Measurements from ENCODE around the gene CHRDL1.

The CHRDL1 gene

DNA sequence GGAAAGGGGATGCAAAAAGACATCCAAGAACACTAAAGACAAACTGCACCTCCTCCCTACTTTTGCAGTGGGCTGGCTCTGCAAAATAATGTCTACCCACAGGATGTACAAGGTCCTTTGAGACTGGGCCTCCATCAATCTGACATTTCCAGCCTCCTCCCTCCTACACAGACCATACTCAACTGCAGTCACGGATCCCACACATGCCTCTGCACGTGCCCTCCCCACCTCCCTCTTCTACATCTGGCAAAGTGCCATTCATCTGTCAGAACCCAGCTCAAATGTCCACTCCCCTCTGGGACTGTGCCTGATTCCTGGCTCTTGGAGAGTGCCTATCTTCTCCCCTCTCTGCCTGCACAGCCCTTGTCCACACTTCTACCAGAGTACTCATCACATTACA, 50.3 kb downstream of the CHRDL1 start:
- DNase-seq (ENCODE audit: low read depth in 2 of 2, low spot score in 1 of 2) = no peak

DNA sequence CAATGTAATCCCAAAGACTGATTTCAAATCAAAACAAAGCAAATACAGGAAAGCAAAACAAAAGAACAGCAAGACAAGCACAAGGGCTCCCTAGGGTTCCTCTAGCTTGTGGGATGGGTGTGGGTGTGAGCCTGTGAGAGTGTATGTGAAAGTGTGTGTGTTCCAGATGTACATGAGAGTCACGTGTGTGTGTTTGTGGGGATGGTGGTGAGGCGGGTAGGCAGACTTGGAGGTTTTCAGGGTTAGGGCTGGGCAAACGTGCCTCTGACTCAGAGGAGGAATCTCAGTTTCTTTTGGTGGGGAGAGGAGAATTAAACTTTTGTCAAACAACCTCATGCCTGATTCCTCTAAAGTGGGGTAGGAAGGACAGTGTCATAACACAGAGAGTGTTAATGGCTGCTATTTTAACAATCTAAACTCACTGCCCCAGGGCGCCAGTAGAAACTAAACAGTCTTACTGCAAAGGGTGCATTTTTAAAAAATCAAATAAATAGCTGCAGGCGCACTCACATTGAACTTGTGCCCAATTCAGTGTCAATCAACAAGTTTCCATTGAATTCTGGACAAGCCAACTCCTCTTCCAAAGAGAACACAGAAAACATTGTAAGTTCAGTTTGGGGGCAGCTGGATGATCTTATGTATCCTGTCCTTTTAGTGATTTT, 51.8 kb downstream of the CHRDL1 start:
- DNase-seq (ENCODE audit: low read depth in 2 of 2, low spot score in 1 of 2) = no peak

DNA sequence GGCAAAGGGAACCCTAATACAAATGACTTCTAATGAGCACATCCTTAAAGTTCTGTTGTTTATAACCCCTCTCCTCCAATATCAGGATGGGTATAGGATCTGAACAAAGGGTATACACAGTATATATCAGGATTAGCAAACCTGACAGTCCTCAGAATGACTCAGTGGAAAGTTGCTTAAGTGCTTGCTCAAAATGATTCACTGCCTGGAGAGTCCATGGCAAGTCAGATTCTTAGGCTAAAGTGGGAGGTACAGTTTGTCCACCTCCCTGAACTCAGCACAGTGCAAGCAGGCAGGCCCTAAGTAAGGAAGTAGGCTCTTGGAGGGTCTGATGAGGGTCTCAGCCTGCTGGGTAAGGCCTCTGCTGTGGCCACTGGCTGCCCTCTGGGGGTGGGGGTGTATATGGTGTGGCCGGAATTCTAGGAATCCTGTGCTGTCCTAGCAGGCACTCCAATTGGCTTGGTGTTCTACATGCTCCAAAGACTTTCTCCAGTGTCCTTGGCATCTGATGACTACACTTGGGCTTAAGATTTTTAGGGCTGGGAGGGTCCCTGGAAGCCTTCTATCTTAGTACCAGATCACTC, 54.3 kb downstream of the CHRDL1 start:
- no peak for DNase-seq (ENCODE audit: low read depth in 2 of 2, low spot score in 1 of 2)

DNA sequence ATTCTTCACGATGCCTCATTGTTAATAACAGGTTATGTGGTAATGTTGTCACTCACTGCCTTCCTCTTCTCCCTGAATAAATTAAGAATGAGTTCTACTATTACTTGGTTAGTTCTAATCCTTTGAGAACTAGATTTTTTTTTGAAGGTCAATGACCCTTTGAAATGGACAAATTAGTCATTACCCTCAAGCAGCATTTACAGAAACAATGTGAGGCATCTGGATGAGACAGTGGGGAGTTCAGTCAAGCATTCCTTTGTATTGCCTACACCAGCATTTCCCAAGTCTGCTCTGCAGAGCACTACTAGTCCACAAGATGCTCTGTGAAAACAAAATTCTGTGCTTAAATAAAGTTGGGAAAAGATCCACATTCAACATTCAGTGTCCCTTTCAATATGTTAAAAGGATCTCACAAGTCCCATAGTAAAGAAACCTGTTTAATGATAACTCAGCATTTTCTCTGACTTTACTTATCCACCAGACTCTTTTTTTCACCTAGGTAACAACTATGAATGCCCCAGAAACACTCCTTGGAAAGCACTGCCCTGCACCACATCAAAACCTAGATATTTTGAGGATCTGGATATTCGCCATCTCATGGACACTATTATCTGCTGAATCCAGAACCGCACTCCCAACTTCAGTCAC, 60.6 kb downstream of the CHRDL1 start:
- DNase-seq (ENCODE audit: low read depth in 2 of 2, low spot score in 1 of 2) = no peak

DNA sequence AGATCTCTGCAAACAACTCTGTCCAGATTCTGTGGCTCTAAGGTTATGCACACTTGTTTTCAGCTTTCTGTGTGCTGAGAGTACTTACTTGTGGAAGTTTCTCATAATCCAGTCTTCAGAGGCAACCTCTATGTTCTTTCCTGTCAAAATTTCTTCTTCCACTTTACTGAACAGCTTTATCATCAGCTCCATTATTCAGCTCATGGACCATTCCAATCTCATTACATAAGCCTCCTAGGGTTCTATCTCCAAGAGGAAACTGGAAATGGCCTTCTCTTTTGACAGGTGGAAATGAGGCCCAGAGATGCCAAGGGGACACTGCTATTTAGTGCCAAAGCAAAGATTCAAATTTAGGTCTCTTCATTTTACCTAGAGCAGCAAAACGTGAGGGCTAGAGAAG, 61.3 kb downstream of the CHRDL1 start:
- DNase-seq (ENCODE audit: low read depth in 2 of 2, low spot score in 1 of 2) = no peak

DNA sequence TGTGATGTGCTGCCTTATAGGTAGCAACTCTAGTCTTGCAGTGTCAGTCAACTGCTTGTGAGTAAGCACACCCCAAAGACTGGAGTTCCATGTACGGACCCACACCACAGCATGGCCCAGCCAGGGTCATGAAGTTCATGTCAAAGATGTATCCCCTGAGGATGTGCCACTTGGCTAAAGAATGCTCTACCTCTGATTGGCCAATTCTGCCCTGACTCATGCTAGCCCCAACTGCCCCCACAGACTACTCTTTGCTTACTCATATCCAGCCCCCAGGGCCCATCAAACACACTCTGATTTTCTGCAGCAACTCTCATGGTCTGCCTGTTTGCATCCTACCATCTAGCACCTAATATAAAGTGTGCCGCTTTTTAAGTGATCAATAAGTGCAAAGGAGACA, 62.5 kb downstream of the CHRDL1 start:
- no peak for DNase-seq (ENCODE audit: low read depth in 2 of 2, low spot score in 1 of 2)

DNA sequence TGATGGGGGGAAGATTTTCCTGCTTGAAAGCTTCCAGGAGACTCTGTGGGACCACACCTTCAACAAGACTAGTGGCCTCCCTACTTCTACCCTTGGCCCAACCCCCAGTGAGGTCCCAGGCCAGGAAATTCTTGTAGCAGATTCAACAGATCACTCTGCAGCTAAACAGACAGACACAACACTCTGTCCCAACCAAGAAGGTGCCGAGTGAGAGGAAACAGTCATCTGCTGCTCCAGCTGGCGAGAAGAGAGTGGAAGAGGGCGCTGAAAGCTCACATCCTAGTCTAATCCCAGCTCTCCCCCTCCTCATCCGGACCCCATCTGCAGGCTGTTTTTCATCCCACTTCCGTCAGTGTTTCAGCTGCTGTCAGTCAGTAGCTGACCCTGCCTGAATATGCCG, 63.4 kb downstream of the CHRDL1 start:
- no peak for DNase-seq (ENCODE audit: low read depth in 2 of 2, low spot score in 1 of 2)

DNA sequence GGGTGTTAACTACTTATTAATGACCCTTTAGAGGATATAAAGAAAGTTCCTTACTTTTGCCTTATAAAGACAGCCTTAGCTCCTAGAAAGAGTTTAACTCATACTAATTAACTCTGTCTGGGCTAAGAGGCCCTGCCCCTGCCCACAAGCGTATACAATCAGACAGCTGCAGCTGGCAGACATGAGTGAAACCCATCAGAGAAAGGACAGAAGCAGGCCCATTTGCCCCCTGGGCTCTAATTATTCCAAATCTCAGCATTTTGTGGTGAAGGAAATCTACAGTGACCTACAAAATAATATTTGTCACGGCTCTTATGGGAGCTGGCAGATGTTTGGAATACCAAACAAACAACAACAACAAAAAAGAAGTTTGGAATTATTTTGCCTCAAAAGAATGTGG, 71.8 kb downstream of the CHRDL1 start:
- DNase-seq (ENCODE audit: low read depth in 2 of 2, low spot score in 1 of 2) = no peak

DNA sequence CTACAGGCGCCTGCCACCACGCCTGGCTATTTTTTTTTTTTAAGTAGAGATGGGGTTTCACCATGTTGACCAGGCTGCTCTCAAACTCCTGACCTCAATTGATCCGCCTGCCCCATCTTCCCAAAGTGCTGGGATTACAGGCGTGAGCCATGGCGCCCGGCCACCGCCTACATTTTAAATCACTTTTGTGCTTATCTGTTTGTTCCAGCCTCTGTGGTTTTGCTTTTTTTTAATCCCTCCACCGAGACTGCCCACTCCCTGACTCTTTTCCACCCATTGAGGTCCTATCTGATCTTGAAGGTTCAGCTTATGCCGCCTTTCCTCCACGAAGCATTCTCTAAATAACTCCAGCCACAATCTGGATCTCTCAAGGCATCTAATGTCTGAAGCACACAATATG, 73.5 kb downstream of the CHRDL1 start:
- no peak for DNase-seq (ENCODE audit: low read depth in 2 of 2, low spot score in 1 of 2)

DNA sequence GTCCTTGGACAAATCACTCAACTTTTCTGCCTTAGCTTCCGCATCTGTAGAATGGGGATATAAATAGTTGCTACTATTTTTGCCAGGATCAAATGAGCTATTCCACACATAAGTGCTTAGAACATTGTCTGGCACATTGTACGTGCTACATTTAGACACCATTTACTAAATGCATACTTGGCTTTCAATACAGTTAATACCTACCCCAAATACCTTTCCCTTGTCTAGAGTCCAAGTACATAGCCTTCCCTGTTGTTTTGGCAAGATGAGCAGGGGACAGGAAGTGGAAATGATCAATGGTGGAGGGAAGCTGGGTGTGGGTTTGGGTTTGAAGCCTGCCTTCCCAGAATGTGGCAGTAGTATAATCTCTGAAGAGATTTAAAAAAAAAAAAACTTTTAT, 82.0 kb downstream of the CHRDL1 start:
- no peak for DNase-seq (ENCODE audit: low read depth in 2 of 2, low spot score in 1 of 2)

DNA sequence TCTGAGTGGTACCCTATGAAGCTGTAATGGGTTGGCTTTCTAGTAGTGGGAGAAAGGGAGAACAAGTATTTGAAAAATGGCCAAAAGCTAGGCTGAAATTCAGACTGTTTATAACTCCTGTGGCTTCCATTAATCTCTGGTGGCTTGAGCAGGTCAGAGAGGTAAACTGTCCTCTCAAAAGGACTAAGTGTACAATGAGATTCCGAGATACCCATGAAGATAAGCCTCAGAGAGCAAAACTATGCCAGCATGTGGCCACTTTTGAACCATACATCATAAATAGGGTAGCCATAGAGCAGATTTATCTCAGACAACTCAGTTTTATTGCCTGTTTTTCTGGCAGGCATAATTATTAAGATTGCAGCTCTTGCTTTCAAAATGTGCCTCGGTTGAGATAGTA, 89.2 kb downstream of the CHRDL1 start:
- no peak for DNase-seq (ENCODE audit: low read depth in 2 of 2, low spot score in 1 of 2)

DNA sequence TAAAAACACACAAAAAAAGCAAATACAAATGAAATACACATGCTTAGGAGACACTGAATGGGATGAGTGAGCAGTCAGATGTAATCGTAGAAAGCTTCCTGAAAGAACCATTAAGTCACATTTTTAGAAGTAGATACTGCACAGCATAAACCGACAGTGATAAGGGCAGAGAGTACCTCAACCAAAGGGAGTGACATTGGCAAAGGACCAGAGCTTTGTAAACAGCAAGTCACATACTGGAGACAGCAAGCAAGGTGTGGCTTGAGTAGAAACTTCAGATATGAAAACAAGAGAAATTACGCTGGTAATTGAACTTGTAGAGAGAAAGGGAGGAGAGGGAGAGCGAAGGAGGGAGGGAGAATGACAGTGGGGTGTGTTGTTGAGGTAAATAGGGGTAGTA, 92.0 kb downstream of the CHRDL1 start:
- DNase-seq (ENCODE audit: low read depth in 2 of 2, low spot score in 1 of 2) = no peak

DNA sequence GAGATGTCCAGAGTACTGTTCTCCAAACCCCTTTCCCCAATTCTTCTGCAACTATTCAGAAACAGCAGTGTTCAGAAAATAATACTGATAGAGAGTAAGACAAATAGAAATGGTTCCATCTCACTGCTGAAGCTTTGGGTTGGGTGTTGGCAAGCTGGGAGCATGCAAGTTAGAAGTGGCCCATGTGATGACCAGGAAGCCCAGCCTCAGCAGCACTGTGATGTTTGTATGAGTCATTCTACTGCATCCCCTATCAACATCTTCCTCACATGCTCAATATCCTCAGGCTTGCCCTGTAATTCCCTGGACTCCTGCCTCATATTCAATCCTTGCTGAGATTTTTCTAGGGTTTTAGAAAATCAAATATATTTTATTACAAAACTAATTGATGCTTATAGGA, 96.5 kb downstream of the CHRDL1 start:
- DNase-seq (ENCODE audit: low read depth in 2 of 2, low spot score in 1 of 2) = no peak

DNA sequence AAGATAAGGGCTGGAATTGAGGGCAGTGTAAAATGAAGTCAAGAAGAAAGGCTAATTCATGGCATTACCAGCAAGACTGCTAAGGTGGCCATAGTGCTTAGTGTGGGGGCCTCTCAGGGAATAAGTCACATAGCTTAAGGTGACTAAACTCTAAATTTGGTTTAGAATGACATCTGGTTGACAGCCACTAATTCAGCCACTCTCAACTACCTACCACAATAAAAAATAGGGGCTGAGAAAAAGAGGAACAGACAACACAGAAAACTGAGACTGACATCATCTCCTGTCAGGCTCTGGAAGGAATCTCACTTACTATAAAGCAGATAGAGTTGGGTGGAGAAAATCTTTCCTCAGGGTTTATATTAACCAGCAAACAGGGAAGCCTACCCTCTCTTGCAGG, 96.9 kb downstream of the CHRDL1 start:
- DNase-seq (ENCODE audit: low read depth in 2 of 2, low spot score in 1 of 2) = no peak

DNA sequence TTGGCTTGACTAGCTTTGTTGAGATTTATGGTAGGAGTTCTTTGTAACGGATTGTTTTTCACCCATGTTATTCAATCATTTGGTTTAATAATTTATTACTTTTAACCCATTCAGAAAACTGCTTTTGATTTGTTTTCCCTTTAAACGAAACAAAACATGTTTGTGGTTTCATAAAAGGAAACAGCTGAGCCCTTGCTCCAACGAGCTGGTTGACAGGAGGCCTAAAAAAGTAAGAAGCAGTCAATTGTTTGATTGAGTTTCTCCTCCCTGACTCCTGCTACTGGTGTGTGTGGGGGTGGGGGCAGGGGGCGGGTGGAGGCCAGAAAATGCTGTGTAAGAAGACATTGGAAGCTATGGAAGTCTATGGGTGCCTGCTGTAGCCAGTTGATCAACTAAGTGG, 102.8 kb downstream of the CHRDL1 start:
- DNase-seq (ENCODE audit: low read depth in 2 of 2, low spot score in 1 of 2) = no peak

DNA sequence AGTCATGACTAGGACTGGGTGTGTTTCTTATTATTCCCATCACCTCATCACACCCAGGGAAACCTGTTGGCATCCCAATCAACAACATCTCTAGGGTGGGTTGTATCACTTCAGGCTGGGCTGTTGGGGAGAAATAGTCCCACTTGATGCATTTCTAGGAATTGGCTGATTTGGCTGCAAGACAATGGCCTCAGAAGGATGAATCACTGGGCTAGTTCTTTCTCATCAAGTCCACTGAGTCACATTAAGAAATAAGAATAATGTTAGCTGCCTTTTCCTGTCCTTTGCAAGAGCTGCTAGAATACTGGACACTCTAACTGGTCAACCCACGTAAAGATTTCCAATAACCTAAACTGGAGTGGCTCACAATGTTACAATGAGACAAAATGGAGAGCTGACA, 104.2 kb downstream of the CHRDL1 start:
- no peak for DNase-seq (ENCODE audit: low read depth in 2 of 2, low spot score in 1 of 2)

DNA sequence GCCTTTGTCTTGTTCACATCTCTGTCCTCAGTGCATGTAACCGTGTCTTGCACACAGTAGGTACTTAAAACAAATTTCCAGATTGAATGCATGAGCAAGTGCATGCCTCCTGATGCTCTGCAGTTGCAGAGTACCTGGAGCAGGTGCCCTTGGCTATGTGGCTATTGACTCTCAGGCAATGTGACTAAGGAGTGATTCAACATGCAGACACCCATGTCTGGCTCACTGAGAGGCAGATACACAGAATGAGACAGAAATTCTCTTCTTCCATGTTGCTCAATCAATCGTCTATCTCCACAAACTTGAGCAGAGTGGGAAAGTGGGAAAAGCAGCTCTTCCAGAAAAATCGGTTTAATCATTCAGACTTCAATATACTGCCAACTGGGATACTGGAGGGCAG, 111.0 kb downstream of the CHRDL1 start:
- DNase-seq (ENCODE audit: low read depth in 2 of 2, low spot score in 1 of 2) = no peak

DNA sequence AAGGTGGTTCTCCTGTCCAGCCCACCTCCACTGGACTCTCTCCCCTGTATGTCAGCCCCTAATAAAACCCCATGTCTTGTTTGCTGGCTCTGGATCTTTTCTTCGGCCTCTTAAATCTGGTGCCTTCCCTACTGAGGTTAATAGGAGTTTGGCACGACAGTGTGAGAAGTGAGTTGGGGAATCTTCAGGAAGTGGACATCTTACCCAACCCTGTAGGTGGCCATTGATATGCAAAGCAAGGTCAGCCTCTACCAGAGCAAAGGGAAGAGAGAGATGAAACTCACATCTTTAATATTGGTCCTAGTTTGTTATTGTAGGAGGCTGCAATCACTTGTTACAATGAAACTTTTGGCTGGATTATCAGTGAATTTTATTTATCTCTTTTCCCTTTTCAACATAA, 111.7 kb downstream of the CHRDL1 start:
- DNase-seq (ENCODE audit: low read depth in 2 of 2, low spot score in 1 of 2) = no peak

DNA sequence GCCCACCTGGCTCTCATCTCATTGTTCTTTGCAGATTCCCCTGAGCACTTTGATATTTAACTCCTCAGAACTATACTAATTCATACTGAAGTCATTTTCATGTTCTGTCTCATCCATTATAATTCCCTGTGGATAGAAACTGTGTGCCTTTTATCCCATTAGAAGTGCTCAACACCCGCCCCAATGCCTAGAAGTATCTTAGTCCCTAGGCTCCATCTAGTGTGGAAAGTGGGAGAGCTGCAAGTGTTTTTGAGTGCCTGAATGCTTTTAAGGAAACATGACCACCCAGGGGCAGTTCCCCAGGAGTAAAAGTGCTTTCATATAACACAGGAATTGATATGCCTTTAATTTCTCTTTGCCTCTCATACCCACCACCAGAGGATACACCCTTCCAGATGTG, 117.0 kb downstream of the CHRDL1 start:
- DNase-seq (ENCODE audit: low read depth in 2 of 2, low spot score in 1 of 2) = no peak

DNA sequence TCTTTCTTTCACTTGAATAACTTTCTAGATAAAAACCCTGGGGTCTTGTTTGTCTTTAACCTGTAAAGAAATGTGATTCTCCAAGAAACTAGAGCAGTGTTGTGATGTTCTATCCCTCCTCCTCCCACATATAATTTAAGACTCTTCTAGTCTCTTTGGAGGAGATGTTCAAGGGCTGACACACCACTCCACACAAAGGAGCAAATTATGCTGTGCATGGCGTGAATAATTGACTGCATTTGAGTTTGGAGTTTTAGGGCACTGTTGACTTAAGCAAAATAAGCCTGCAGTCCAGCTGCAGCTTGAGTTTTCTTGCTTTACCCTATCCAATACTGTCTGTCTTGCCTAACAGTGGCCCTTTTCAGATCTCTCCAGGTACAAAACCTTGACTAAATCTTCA, 119.7 kb downstream of the CHRDL1 start:
- no peak for DNase-seq (ENCODE audit: low read depth in 2 of 2, low spot score in 1 of 2)

DNA sequence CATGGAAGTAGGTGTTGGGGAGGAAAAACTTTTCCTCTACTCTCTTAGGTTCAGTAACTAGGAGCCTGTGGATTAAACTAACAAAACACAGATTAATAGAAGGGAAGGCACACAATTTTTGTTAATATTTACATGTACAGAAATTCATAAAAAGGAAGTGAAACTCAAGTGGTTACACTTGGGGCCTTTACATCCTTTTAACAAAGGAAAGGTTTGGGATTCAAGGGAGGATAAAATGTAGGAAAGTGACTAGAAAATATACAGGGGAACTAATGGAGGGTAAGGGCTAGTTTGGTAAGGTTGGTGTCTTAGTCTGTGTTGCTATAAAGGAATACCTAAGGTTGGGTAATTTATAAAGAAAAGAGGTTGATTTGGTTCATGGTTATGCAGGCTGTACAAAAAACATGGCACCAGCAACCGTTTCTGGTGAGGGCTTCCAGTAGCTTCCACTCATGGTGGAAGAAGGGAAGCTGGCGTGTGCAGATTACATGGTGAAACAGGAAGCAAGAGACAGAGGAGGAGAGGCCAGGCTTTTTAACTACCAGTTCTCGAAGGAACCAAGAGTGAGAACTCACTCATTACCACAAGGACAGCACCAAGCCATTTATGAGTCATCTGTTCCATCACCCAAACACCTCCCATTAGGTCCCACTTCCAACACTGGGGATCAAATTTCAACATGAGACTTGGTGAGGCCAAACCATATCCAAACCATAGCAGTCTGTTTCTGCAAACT, 124.4 kb downstream of the CHRDL1 start:
- no peak for DNase-seq (ENCODE audit: low read depth in 2 of 2, low spot score in 1 of 2)

DNA sequence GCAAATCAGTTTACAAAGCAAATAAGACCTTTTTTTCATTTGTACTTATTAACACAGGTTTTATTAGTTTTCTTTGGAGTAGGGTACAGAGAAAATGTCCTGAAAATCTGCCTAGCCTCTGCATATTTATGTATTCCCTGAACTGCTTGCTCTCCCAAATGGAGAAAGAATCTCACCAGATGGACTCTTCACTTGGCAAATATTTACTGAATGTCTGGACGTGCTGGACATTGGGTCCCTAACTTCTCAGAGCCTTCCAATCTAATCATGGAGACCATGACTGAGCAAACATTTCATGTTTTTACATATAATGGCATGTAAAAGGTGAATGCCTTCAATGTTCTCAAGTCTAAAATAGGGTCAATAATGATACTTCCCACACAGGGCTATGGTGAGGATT, 126.0 kb downstream of the CHRDL1 start:
- DNase-seq (ENCODE audit: low read depth in 2 of 2, low spot score in 1 of 2) = no peak

Data from stimulated activated CD8-positive, alpha-beta memory T cell treated with anti-CD3 and anti-CD28 coated beads, Interleukin-4, amount 100 ng/mL, for 4 hours (primary cell).